H1 (cell line): ENCODE measurements around the gene PTGIR.

Experiments used
- ASH2L ChIP-seq: fragments of 200-600, 300-600 bp; sonication (generic); IDR thresholded peaks from one replicate; pipeline ENCODE4 v1.7.1; 2017; ENCODE audit warnings: low read length
- GTF2F1 ChIP-seq: IDR thresholded peaks from 2 replicates; pipeline ENCODE4 v1.6.1; 2012; ENCODE audit warnings: low read depth, low read length, improper control_type of control experiment, borderline replicate concordance
- HDAC2 ChIP-seq, 2 experiments: fragments of 300-600 bp in 1 of 2; sonication (generic) in 1 of 2; IDR thresholded peaks; 2 replicates each; pipeline ENCODE4 v1.6.1; 2011 to 2012; ENCODE audit warnings: low read depth in 2 of 2, low read length in 2 of 2, mild to moderate bottlenecking in 2 of 2, moderate library complexity in 2 of 2, borderline replicate concordance in 1 of 2, inconsistent platforms in 1 of 2
- JUN ChIP-seq: IDR thresholded peaks from 2 replicates; pipeline ENCODE4 v1.6.1; 2011; ENCODE audit warnings: low read depth, mild to moderate bottlenecking, improper control_type of control experiment, low read length
- KDM1A ChIP-seq: fragments of 200-600, 300-600 bp; sonication (generic); IDR thresholded peaks from 2 replicates; pipeline ENCODE4 v1.7.1; 2016; ENCODE audit warnings: mild to moderate bottlenecking, low read length, borderline replicate concordance
- POLR2A ChIP-seq, 2 experiments: IDR thresholded peaks; 1 replicate in 1 of 2; 2 replicates in 1 of 2; pipeline ENCODE4 v1.6.1; 2011; ENCODE audit warnings: low read depth in 2 of 2, low read length in 2 of 2, mild to moderate bottlenecking in 2 of 2; ENCODE audit errors: control extremely low read depth in 1 of 2
- RAD21 ChIP-seq, 2 experiments: IDR thresholded peaks in 1 of 2; conservative IDR thresholded peaks in 1 of 2; 2 replicates each; pipeline ENCODE4 v1.6.1; 2011; ENCODE audit warnings: low read depth in 2 of 2, low read length in 2 of 2, improper control_type of control experiment in 1 of 2, inconsistent platforms in 1 of 2, mild to moderate bottlenecking in 1 of 2, moderate library complexity in 1 of 2
- RXRA ChIP-seq: IDR thresholded peaks from 2 replicates; pipeline ENCODE4 v1.6.1; 2011; ENCODE audit warnings: low read depth, mild to moderate bottlenecking, low read length, moderate library complexity; ENCODE audit not compliant: insufficient read depth
- SIN3A ChIP-seq, 2 experiments: IDR thresholded peaks in 1 of 2; conservative IDR thresholded peaks in 1 of 2; 2 replicates each; pipeline ENCODE4 v1.6.1; 2011 to 2012; ENCODE audit warnings: low read length in 2 of 2, improper control_type of control experiment in 1 of 2, low read depth in 1 of 2, mild to moderate bottlenecking in 1 of 2
- ZNF274 ChIP-seq: IDR thresholded peaks from 2 replicates; pipeline ENCODE4 v1.7.0; 2012; ENCODE audit warnings: low read length, borderline replicate concordance; ENCODE audit errors: extremely low read depth
- TF ChIP-seq, protein P1 (sequence below), 3 experiments: IDR thresholded peaks; 1 replicate in 2 of 3; 2 replicates in 1 of 3; pipeline versions ENCODE4 v1.5.1 to v1.6.1; 2011; ENCODE audit warnings: low read length in 3 of 3, mild to moderate bottlenecking in 3 of 3, inconsistent platforms in 2 of 3, low read depth in 1 of 3, moderate library complexity in 1 of 3; ENCODE audit not compliant: insufficient read depth in 1 of 3; ENCODE audit errors: control extremely low read depth in 1 of 3
- TF ChIP-seq, protein P2 (sequence below): IDR thresholded peaks from 2 replicates; pipeline ENCODE4 v1.6.1; 2011; ENCODE audit warnings: low read length, improper control_type of control experiment
- TF ChIP-seq, protein P3 (sequence below): IDR thresholded peaks from 2 replicates; pipeline ENCODE4 v1.6.1; 2011; ENCODE audit warnings: low read depth, mild to moderate bottlenecking, low read length; ENCODE audit not compliant: insufficient read depth

DNA sequence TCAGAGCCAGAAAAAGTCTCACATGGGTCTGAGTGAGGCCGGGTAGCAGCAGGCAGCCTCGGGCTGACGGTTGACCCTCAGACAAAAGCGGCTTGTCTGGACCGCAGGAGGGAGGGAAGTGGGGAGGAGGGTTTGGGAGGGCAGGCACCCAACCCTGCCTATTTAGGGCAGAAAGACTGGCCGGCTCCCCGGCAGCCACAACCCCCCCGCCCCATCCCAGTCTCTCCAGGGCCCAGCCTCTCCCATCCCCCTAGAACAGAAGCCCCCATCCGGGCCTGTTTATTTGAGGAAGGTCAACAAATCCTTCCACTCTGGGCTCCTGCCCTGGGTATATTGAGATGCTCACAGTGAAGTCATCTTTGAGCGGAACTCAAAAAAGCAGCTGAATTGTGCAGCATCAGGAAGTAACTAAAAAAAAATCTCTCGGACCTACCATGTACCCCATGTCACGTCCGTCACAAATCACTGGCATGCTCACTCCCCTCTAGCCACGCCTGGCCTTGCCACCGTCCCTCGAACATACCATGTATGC, 29.8 kb upstream of the PTGIR start:
- TF ChIP-seq RAD21 (IDR thresholded peaks at IDR 0.05 in 1 of 2, conservative IDR thresholded peaks at IDR 0.05 in 1 of 2; ENCODE audit: low read depth in 2 of 2, low read length in 2 of 2) (no peak), ZNF274 (no peak), RXRA (no peak), GTF2F1 (no peak), SIN3A (conservative IDR thresholded peaks at IDR 0.05 in 1 of 2, IDR thresholded peaks at IDR 0.05 in 1 of 2; ENCODE audit: low read depth in 1 of 2, low read length in 2 of 2) (no peak), HDAC2 (IDR thresholded peaks at IDR 0.05; ENCODE audit: borderline replicate concordance in 1 of 2, low read depth in 2 of 2, low read length in 2 of 2) (no peak), POLR2A (IDR thresholded peaks at IDR 0.05; ENCODE audit: control extremely low read depth in 1 of 2, low read depth in 2 of 2, low read length in 2 of 2) (no peak), ASH2L (no peak), JUN (no peak), KDM1A (no peak)
- TF ChIP-seq, protein P1, sequence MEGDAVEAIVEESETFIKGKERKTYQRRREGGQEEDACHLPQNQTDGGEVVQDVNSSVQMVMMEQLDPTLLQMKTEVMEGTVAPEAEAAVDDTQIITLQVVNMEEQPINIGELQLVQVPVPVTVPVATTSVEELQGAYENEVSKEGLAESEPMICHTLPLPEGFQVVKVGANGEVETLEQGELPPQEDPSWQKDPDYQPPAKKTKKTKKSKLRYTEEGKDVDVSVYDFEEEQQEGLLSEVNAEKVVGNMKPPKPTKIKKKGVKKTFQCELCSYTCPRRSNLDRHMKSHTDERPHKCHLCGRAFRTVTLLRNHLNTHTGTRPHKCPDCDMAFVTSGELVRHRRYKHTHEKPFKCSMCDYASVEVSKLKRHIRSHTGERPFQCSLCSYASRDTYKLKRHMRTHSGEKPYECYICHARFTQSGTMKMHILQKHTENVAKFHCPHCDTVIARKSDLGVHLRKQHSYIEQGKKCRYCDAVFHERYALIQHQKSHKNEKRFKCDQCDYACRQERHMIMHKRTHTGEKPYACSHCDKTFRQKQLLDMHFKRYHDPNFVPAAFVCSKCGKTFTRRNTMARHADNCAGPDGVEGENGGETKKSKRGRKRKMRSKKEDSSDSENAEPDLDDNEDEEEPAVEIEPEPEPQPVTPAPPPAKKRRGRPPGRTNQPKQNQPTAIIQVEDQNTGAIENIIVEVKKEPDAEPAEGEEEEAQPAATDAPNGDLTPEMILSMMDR (IDR thresholded peaks at IDR 0.05; ENCODE audit: control extremely low read depth in 1 of 3, insufficient read depth in 1 of 3, low read depth in 1 of 3, low read length in 3 of 3): no peak
- TF ChIP-seq, protein P2, sequence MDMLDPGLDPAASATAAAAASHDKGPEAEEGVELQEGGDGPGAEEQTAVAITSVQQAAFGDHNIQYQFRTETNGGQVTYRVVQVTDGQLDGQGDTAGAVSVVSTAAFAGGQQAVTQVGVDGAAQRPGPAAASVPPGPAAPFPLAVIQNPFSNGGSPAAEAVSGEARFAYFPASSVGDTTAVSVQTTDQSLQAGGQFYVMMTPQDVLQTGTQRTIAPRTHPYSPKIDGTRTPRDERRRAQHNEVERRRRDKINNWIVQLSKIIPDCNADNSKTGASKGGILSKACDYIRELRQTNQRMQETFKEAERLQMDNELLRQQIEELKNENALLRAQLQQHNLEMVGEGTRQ: no peak
- TF ChIP-seq, protein P3, sequence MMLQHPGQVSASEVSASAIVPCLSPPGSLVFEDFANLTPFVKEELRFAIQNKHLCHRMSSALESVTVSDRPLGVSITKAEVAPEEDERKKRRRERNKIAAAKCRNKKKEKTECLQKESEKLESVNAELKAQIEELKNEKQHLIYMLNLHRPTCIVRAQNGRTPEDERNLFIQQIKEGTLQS: no peak
